ENCODE measurements around the gene NUDCD3. TPM values are rescaled to one million over a fixed set of nuclear protein-coding genes. Genes with fewer than 3 reads are reported as not detected.

The NUDCD3 gene
- 57.6 and 60.2 TPM in 2 replicates for total RNA-seq (2014; rRNA removed; shearing (Covaris generic))

GRCh38 chr7:44490351-44491200, at the start of gene NUDCD3:
Gene NUDCD3 (minus strand): TSS chr7:44490658. CDS start chr7:44490600, 58 bp downstream.
- no peaks in the 10 kb centered on the region; the same call in 1 of the 2 replicates for H3K36me3 ChIP-seq
- H3K27ac ChIP-seq, result peak within 1 kb of the TSS; percentile 96
- peaks cover 6% of the 10 kb centered on the region; the same call in 1 of the 2 replicates for H3K4me1 ChIP-seq
- H3K9me3 ChIP-seq (replicated peaks), result no peaks in the 10 kb centered on the region
- H3K27me3 ChIP-seq, result no peaks in the 10 kb centered on the region
- H3K4me3 ChIP-seq, result peak within 1 kb of the TSS; percentile 75
- DNase-seq, result peak; percentile 87 to 92

- H3K27me3 ChIP-seq, result peaks cover 6% of the 10 kb centered on the region; the same call in 1 of the 2 replicates
- H3K36me3 ChIP-seq, result no peaks in the 10 kb centered on the region
- no peak overlapping the region for H3K4me3 ChIP-seq
- no peak overlapping the region for H3K27ac ChIP-seq
- no peaks in the 10 kb centered on the region for H3K4me1 ChIP-seq
- no peaks in the 10 kb centered on the region for H3K9me3 ChIP-seq (replicated peaks)
- no peak for DNase-seq
Measured at GRCh38 chr7:44539669-44540506, 49.4 kb upstream of the NUDCD3 start.

- DNase-seq, result no peak
- Histone ChIP-seq H3K36me3 (no peaks in the 10 kb centered on the region), H3K9me3 (replicated peaks) (no peaks in the 10 kb centered on the region), H3K4me3 (no peak overlapping the region), H3K27ac (no peak overlapping the region), H3K4me1 (no peaks in the 10 kb centered on the region), H3K27me3 (peaks cover 6% of the 10 kb centered on the region; the same call in 1 of the 2 replicates)
Measured at GRCh38 chr7:44538798-44539668, 48.6 kb upstream of the NUDCD3 start.

GRCh38 chr7:44538093-44538797, 47.8 kb upstream of the NUDCD3 start:
- no peak overlapping the region for H3K27ac ChIP-seq
- no peak for DNase-seq
- H3K27me3 ChIP-seq, result peaks cover 6% of the 10 kb centered on the region; the same call in 1 of the 2 replicates

GRCh38 chr7:44537442-44537841, 47.0 kb upstream of the NUDCD3 start:
- H3K4me3 ChIP-seq, result no peak overlapping the region
- no peak for DNase-seq
- peaks cover 4% of the 10 kb centered on the region; the same call in 1 of the 2 replicates for H3K27me3 ChIP-seq
- H3K4me1 ChIP-seq, result no peaks in the 10 kb centered on the region
- H3K27ac ChIP-seq, result no peak overlapping the region
- no peaks in the 10 kb centered on the region for H3K9me3 ChIP-seq (replicated peaks)
- no peaks in the 10 kb centered on the region for H3K36me3 ChIP-seq

More at GRCh38 chr7:44538093-44538797, 47.8 kb upstream of the NUDCD3 start:
- H3K36me3 ChIP-seq, result no peaks in the 10 kb centered on the region
- H3K4me3 ChIP-seq, result no peak overlapping the region
- no peaks in the 10 kb centered on the region for H3K4me1 ChIP-seq
- no peaks in the 10 kb centered on the region for H3K9me3 ChIP-seq (replicated peaks)

GRCh38 chr7:44536090-44536489, 45.6 kb upstream of the NUDCD3 start:
- H3K27me3 ChIP-seq, result no peaks in the 10 kb centered on the region

GRCh38 chr7:44535348-44536064, 45.0 kb upstream of the NUDCD3 start:
- Histone ChIP-seq H3K9me3 (replicated peaks) (no peaks in the 10 kb centered on the region), H3K36me3 (no peaks in the 10 kb centered on the region), H3K27ac (no peak overlapping the region), H3K4me3 (no peak overlapping the region), H3K27me3 (no peaks in the 10 kb centered on the region), H3K4me1 (no peaks in the 10 kb centered on the region)
- DNase-seq, result no peak

More at GRCh38 chr7:44536090-44536489, 45.6 kb upstream of the NUDCD3 start:
- DNase-seq, result no peak
- H3K9me3 ChIP-seq (replicated peaks), result no peaks in the 10 kb centered on the region
- H3K4me3 ChIP-seq, result no peak overlapping the region
- no peaks in the 10 kb centered on the region for H3K4me1 ChIP-seq
- H3K36me3 ChIP-seq, result no peaks in the 10 kb centered on the region
- no peak overlapping the region for H3K27ac ChIP-seq

- H3K4me3 ChIP-seq, result no peak overlapping the region
- no peak overlapping the region for H3K27ac ChIP-seq
- H3K9me3 ChIP-seq (replicated peaks), result no peaks in the 10 kb centered on the region
- H3K27me3 ChIP-seq, result no peaks in the 10 kb centered on the region
- peak; percentile 61 to 70 for DNase-seq
- H3K4me1 ChIP-seq, result no peaks in the 10 kb centered on the region
- no peaks in the 10 kb centered on the region for H3K36me3 ChIP-seq
Measured at GRCh38 chr7:44534501-44534900, 44.0 kb upstream of the NUDCD3 start.

- H3K27me3 ChIP-seq, result no peaks in the 10 kb centered on the region
- no peaks in the 10 kb centered on the region for H3K36me3 ChIP-seq
- H3K4me1 ChIP-seq, result no peaks in the 10 kb centered on the region
- no peak for DNase-seq
- H3K9me3 ChIP-seq (replicated peaks), result no peaks in the 10 kb centered on the region
- H3K4me3 ChIP-seq, result no peak overlapping the region
- no peak overlapping the region for H3K27ac ChIP-seq
Measured at GRCh38 chr7:44534087-44534486, 43.6 kb upstream of the NUDCD3 start.

GRCh38 chr7:44533301-44534055, 43.0 kb upstream of the NUDCD3 start:
- Histone ChIP-seq H3K27me3 (no peaks in the 10 kb centered on the region), H3K4me3 (no peak overlapping the region), H3K36me3 (no peaks in the 10 kb centered on the region), H3K27ac (no peak overlapping the region), H3K4me1 (no peaks in the 10 kb centered on the region), H3K9me3 (replicated peaks) (no peaks in the 10 kb centered on the region)
- DNase-seq, result no peak

- no peaks in the 10 kb centered on the region for H3K27me3 ChIP-seq
- H3K36me3 ChIP-seq, result no peaks in the 10 kb centered on the region
- H3K27ac ChIP-seq, result no peak overlapping the region
- H3K4me3 ChIP-seq, result no peak overlapping the region
- H3K4me1 ChIP-seq, result no peaks in the 10 kb centered on the region
- no peaks in the 10 kb centered on the region for H3K9me3 ChIP-seq (replicated peaks)
- DNase-seq, result no peak
Measured at GRCh38 chr7:44531421-44532380, 41.2 kb upstream of the NUDCD3 start.

- no peaks in the 10 kb centered on the region for H3K4me1 ChIP-seq
- H3K4me3 ChIP-seq, result no peak overlapping the region
- no peaks in the 10 kb centered on the region for H3K27me3 ChIP-seq
- no peaks in the 10 kb centered on the region for H3K36me3 ChIP-seq
- DNase-seq, result no peak
- H3K27ac ChIP-seq, result no peak overlapping the region
- no peaks in the 10 kb centered on the region for H3K9me3 ChIP-seq (replicated peaks)
Measured at GRCh38 chr7:44530990-44531389, 40.5 kb upstream of the NUDCD3 start.
